Activated CD4-positive, alpha-beta T cell treated with anti-CD3 and anti-CD28 coated beads for 48 hours (primary cell): ENCODE results near the gene ISG20.

Experiments used
- DNase-seq: peaks from one replicate; pipeline ENCODE4 v3.0.0-alpha.2; 2020

The ISG20 gene

GRCh38 chr15:88638626-88639372 is at the start of gene ISG20:
Gene ISG20 (plus strand): TSS chr15:88639016. CDS start chr15:88639367, 351 bp downstream.
- DNase-seq, result peak; percentile 97

- no peak for DNase-seq
These were observed 48.1 kb upstream of the ISG20 start for GRCh38 chr15:88590759-88591158.

- DNase-seq, result no peak
These were observed 47.4 kb upstream of the ISG20 start for GRCh38 chr15:88591384-88591783.

- DNase-seq, result no peak
These were observed 34.9 kb upstream of the ISG20 start for GRCh38 chr15:88603885-88604284.

- no peak for DNase-seq
These were observed 34.2 kb upstream of the ISG20 start for GRCh38 chr15:88604381-88605188.

- DNase-seq, result peak; percentile 67
These were observed 33.4 kb upstream of the ISG20 start for GRCh38 chr15:88605189-88606069.

GRCh38 chr15:88606070-88606794 is 32.6 kb upstream of the ISG20 start:
- no peak for DNase-seq

- no peak for DNase-seq
These were observed 30.9 kb upstream of the ISG20 start for GRCh38 chr15:88607951-88608350.

GRCh38 chr15:88608607-88609181 is 30.1 kb upstream of the ISG20 start:
- no peak for DNase-seq

GRCh38 chr15:88609344-88610090 is 29.3 kb upstream of the ISG20 start:
- DNase-seq, result no peak

- DNase-seq, result no peak
These were observed 28.1 kb upstream of the ISG20 start for GRCh38 chr15:88610701-88611231.

GRCh38 chr15:88612186-88612796 is 26.5 kb upstream of the ISG20 start:
- DNase-seq, result no peak

GRCh38 chr15:88613074-88613944 is 25.5 kb upstream of the ISG20 start:
- no peak for DNase-seq

GRCh38 chr15:88615303-88616107 is 23.3 kb upstream of the ISG20 start:
- DNase-seq, result no peak

GRCh38 chr15:88616240-88616639 is 22.6 kb upstream of the ISG20 start:
- DNase-seq, result no peak

- no peak for DNase-seq
These were observed 21.6 kb upstream of the ISG20 start for GRCh38 chr15:88617031-88617722.

GRCh38 chr15:88617790-88618189 is 21.0 kb upstream of the ISG20 start:
- no peak for DNase-seq

- DNase-seq, result no peak
These were observed 20.1 kb upstream of the ISG20 start for GRCh38 chr15:88618686-88619085.
